GM21786 (cell line): ENCODE results near the gene KLHL25.

ENCODE experiments used
- ATAC-seq: cut with Tn5 transposase; IDR thresholded peaks from one replicate; pipeline ENCODE4 v1.9.1; 2021; ENCODE audit not compliant: unreplicated experiment

KLHL25 gene

DNA sequence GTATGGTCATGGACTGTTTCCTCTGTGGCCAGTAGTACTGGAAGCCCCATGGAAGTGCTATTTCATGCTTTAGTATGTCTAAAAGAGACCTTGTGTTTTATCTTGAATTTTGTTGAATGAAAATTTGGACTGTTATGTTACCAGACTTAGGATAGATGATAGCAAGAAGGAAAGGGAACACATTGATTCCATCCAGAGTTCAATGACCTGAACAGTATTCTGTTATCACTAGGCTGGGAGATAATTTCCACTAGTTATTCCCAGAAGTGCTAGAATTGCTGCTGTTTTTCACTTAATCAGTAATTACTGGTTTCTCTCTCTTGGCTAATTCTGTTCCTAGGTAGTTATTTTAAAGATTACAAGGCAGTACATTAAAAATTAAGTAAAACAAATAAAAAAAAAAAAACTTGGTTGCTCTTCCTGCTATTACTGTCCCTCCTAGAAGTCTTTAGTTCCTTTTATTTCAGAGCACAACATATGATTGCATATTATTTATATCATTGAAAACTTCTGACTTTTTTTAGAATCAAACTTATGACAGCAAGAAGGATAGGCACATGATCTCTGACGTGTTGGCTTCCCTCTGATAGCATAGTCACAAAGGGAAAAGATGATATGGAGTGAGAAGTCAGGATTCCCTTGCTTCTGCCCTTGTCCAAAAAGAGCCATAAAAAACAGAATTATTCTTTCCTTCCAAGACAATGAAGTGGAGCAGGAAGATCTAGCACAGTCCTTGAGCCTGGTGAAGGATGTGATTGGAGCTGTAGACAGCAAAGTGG, 72.2 kb downstream of the KLHL25 start:
- ATAC-seq: no peak

DNA sequence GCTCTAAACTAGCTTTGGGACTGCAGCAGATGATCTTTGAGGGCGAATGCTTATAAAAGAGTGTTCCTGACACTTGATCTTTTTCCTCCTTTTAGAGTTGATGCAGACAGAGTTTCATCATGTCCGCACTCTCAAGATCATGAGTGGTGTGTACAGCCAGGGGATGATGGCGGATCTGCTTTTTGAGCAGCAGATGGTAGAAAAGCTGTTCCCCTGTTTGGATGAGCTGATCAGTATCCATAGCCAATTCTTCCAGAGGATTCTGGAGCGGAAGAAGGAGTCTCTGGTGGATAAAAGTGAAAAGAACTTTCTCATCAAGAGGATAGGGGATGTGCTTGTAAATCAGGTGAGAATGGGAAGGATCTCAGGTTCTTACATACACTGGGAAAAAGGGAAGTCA, 75.7 kb downstream of the KLHL25 start:
- ATAC-seq: no peak

DNA sequence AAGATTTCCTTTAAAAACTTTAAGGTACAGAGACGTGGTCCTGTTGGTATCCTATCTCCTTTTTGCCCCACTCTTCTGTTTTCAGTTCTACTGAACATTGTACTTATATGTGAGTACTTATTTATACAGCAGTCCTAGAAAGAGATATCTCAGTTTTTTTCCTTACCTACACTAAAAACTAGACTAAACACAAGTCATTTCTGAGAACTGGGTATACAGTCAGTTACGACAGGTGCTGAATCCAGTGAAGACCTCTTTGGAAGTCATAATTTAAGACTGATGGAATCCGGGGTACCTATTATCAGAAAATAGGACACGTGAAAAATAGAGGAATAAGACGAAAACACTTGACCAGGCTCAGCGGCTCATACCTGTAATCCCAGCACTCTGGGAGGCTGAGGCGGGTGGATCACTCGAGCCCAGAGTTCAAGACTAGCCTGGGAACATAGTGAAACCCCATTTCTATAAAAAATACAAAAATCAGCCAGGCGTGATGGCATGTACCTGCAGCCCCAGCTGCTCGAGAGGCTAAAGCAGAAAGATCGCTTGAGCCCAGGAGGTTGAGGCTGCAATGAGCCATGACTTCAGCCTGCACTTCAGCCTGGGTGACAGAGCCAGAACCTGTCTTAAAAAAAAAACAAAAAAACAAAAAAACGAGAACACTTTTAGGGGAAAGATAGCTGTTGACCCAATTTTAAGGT, 76.3 kb downstream of the KLHL25 start:
- peak; percentile 79 for ATAC-seq

DNA sequence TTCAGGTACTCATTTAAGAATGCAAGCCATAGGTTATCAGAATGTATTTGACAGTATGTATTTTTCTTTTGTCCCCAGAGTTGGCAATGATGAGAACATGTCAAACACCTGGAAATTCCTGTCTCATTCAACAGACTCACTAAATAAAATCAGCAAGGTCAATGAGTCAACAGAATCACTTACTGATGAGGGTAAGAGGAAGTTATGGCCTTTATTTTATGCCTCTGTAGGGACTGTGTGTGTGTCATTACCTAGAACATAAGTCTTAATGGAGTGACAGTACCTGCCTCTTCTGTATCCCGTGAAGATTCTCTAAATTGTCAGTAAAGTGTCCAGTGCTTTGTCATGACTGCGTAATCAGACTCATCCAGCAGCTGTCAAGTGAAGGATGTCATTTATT, 77.5 kb downstream of the KLHL25 start:
- no peak for ATAC-seq

DNA sequence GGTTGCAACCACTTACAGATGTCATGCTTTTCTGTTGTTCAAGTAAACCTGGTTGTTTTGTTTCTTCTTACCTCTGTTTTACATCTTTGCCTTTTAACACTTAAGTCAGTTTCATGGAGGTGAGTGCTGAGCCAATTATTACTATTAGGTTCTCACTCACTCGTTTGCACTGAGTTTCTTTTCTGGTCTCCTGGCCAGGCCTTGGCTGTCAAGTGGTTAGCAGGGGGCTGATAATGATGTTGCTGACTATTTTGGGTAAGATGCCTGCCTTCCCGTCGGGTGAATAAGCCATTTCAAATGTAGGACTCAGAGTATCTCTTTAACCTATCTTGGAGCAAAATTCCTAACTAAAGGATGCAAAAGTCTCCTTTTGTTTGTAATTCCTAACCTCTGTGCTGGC, 78.5 kb downstream of the KLHL25 start:
- no peak for ATAC-seq

DNA sequence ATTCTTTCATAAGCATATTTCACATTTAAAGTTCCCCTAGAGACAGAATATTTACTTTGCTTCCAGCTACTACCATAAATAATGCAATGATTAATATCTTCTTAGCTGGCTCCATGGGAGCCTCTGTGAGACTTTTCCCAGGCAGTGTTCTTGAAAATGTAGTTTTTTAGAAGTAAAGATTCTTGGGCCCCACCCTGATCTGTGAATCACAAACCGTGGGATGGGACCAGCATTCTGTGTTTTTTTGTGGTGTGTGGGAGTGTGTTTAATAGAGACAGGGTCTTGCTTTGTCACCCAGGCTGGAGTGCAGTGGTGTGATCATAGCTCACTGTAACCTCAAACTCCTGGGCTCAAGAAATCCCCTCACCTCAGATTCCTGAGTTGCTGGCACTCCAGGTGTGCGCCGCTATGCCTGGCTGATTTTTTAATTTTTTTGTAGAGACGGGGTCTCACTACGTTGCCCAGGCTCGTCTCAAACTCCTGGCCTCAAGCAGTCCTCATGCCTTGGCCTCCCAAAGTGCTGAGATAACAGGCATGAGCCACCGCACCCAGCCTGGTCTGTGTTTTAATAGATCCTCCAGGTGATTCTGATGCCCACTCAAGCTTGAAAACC, 83.0 kb downstream of the KLHL25 start:
- no peak for ATAC-seq

DNA sequence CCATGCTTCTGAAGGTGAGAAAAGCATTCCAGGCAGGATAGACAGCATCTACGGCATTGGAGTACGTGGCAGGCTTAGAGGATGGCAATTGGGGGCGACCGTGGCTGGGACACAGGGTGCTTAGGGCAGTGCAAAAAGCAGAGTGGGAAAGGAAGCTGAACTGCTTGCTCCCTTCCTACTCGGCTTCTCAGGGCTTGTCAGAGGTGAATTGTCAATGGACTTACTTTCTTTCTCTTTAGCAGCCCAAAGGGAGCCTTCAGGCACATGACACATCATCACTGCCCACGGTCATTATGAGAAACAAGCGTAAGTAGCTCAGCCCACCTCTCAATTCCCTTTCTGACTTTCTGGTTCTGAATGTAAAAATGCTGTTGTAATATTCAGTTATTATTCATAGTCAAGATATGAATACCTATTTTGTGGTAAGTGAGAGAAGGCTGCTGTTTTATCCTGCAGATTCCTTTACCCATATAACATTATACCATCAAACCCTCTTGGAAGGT, 84.3 kb downstream of the KLHL25 start:
- peak; percentile 45 for ATAC-seq
